Keratinocyte (primary cell): ENCODE data around the gene KRT6C. TPM values are rescaled to one million over a fixed set of nuclear protein-coding genes. Genes with fewer than 3 reads are reported as not detected.
A peak's percentile ranks its signal among the peaks of the same experiment; 100 is the strongest.

Experiments
- DNase-seq: peaks from one replicate; pipeline ENCODE4 v3.0.0-alpha.2; 2011; ENCODE audit warnings: low read depth, missing footprints, low spot score
- FAIRE-seq: peaks from 2 replicates; lab custom pipeline; 2011; peaks lifted over from hg19 to GRCh38; lab: Jason Lieb, UNC
- H2AFZ ChIP-seq: 2 replicates; pipeline ENCODE4 v1.6.0; 2012; ENCODE audit warnings: low read length, control low read depth, inconsistent platforms; ENCODE audit not compliant: control insufficient read depth
- H3K27ac ChIP-seq: 2 replicates; pipeline ENCODE4 v1.5.1; 2011; ENCODE audit warnings: low read length; ENCODE audit not compliant: control insufficient read depth, insufficient read depth
- H3K27me3 ChIP-seq: 3 replicates; pipeline ENCODE4 v1.6.0; 2011; ENCODE audit warnings: low read length; ENCODE audit not compliant: control insufficient read depth, insufficient read depth; ENCODE audit errors: extremely low read depth
- H3K36me3 ChIP-seq, 2 experiments: 2 replicates in 1 of 2; 3 replicates in 1 of 2; pipeline ENCODE4 v1.5.1; 2011; ENCODE audit warnings: low read length in 2 of 2, mild to moderate bottlenecking in 1 of 2; ENCODE audit not compliant: control insufficient read depth in 2 of 2, insufficient read depth in 2 of 2; ENCODE audit errors: extremely low read depth in 1 of 2
- H3K4me1 ChIP-seq: 3 replicates; pipeline ENCODE4 v1.5.1; 2011; ENCODE audit warnings: low read length; ENCODE audit not compliant: control insufficient read depth, insufficient read depth; ENCODE audit errors: extremely low read depth
- H3K4me2 ChIP-seq: 3 replicates; pipeline ENCODE4 v1.6.0; 2011; ENCODE audit warnings: low read depth, low read length; ENCODE audit not compliant: control insufficient read depth, insufficient read depth; ENCODE audit errors: extremely low read depth
- H3K4me3 ChIP-seq, 3 experiments: fragments of 200-600 bp in 1 of 3; sonication (generic) in 1 of 3; 2 replicates in 2 of 3; 3 replicates in 1 of 3; pipeline ENCODE4 v1.5.1; 2011 to 2016; ENCODE audit warnings: low read length in 3 of 3, mild to moderate bottlenecking in 3 of 3, control low read depth in 2 of 3, inconsistent platforms in 1 of 3, low read depth in 1 of 3, mixed read lengths in 1 of 3, mixed run types in 1 of 3, moderate library complexity in 1 of 3; ENCODE audit not compliant: control insufficient read depth in 2 of 3, insufficient read depth in 2 of 3; ENCODE audit errors: extremely low read depth in 1 of 3
- H3K79me2 ChIP-seq: 2 replicates; pipeline ENCODE4 v1.6.0; 2012; ENCODE audit warnings: low read length; ENCODE audit not compliant: control insufficient read depth, insufficient read depth
- H3K9ac ChIP-seq: 3 replicates; pipeline ENCODE4 v1.6.0; 2011; ENCODE audit warnings: low read length; ENCODE audit not compliant: control insufficient read depth, insufficient read depth; ENCODE audit errors: extremely low read depth
- H3K9me1 ChIP-seq: 3 replicates; pipeline ENCODE4 v1.6.0; 2011; ENCODE audit warnings: low read length; ENCODE audit not compliant: control insufficient read depth, insufficient read depth; ENCODE audit errors: extremely low read depth
- H3K9me3 ChIP-seq: 2 replicates; pipeline ENCODE4 v1.5.1; 2012; ENCODE audit warnings: low read depth, low read length; ENCODE audit not compliant: control insufficient read depth
- H4K20me1 ChIP-seq: 3 replicates; pipeline ENCODE4 v1.6.0; 2011; ENCODE audit warnings: low read length; ENCODE audit not compliant: control insufficient read depth, insufficient read depth; ENCODE audit errors: extremely low read depth
- CTCF ChIP-seq, 3 experiments: IDR thresholded peaks in 1 of 3; conservative IDR thresholded peaks in 1 of 3; optimal IDR thresholded peaks in 1 of 3; 2 replicates in 2 of 3; 3 replicates in 1 of 3; pipeline versions ENCODE3 to v1.5.1; 2011; ENCODE audit warnings: low read length in 3 of 3, mild to moderate bottlenecking in 3 of 3, moderate library complexity in 2 of 3, control low read depth in 1 of 3, inconsistent platforms in 1 of 3; ENCODE audit not compliant: insufficient read depth in 2 of 3; ENCODE audit errors: extremely low read depth in 1 of 3
- EZH2 ChIP-seq: IDR thresholded peaks from one replicate; pipeline ENCODE4 v1.6.1; 2012; ENCODE audit warnings: inconsistent platforms, mild to moderate bottlenecking, low read length, moderate library complexity
- dilution Hi-C: fragments of 300-500 bp; cut with MboI; formaldehyde crosslinking; loops from one replicate; pipeline ENCODE4 v1.7.0; 2020; ENCODE audit warnings: low sequenced_read_pairs; ENCODE audit not compliant: extremely low pct_ligation_motif_present
- polyA plus RNA-seq, 5 experiments: library from polyadenylated mRNA; depleted of rRNA in 3 of 5; stranded (reverse) in 3 of 5; stranded (forward) in 1 of 5; unstranded in 1 of 5; fragments of >200 nt; gene quantifications; 1 replicate in 1 of 5; 2 replicates in 3 of 5; 3 replicates in 1 of 5; pipeline versions ENCODE4 v1.2.1 to v1.2.3, GENCODE V29; 2011 to 2012; ENCODE audit warnings: missing spikeins in 2 of 5, low read depth in 1 of 5, low replicate concordance in 1 of 5

KRT6C gene
- polyA plus RNA-seq, 1 donor (not counting 4 experiments of a cell fraction or from before 2014, with no cell fraction given): 357 TPM

- no peaks in the 10 kb centered on the region for H3K9me1 ChIP-seq
- H2AFZ ChIP-seq: no peak overlapping the region
- H3K4me3 ChIP-seq: no peak overlapping the region
- no peak for DNase-seq
- H3K4me1 ChIP-seq: peaks cover 86% of the 10 kb centered on the region
- peak overlapping the region; percentile 89 for H3K27ac ChIP-seq
- H3K4me2 ChIP-seq: peak overlapping the region; percentile 0
- no peak for FAIRE-seq
- H3K79me2 ChIP-seq: peaks cover 2% of the 10 kb centered on the region
- H3K9me3 ChIP-seq: no peaks in the 10 kb centered on the region
- H3K36me3 ChIP-seq: peaks cover 0 to 2% of the 10 kb centered on the region in 2 experiments
- H3K9ac ChIP-seq: no peak overlapping the region
- H4K20me1 ChIP-seq: no peaks in the 10 kb centered on the region
- dilution Hi-C loops: no loop called here
- no peaks in the 10 kb centered on the region for H3K27me3 ChIP-seq
- TF ChIP-seq EZH2 (no peak), CTCF (optimal IDR thresholded peaks at IDR 0.05 in 1 of 3, IDR thresholded peaks at IDR 0.05 in 1 of 3, conservative IDR thresholded peaks at IDR 0.05 in 1 of 3; ENCODE audit: extremely low read depth in 1 of 3, insufficient read depth in 2 of 3, low read length in 3 of 3) (no peak)
Measured at GRCh38 chr12:52437508-52437907, 36.1 kb downstream of the KRT6C start.

- no peak overlapping the region for H2AFZ ChIP-seq
- no peaks in the 10 kb centered on the region for H3K9me3 ChIP-seq
- H3K27ac ChIP-seq: peak overlapping the region; percentile 89
- TF ChIP-seq CTCF (optimal IDR thresholded peaks at IDR 0.05 in 1 of 3, IDR thresholded peaks at IDR 0.05 in 1 of 3, conservative IDR thresholded peaks at IDR 0.05 in 1 of 3; ENCODE audit: extremely low read depth in 1 of 3, insufficient read depth in 2 of 3, low read length in 3 of 3): no peak
- H3K27me3 ChIP-seq: no peaks in the 10 kb centered on the region
- FAIRE-seq: peak; percentile 82
- H3K9me1 ChIP-seq: no peaks in the 10 kb centered on the region
- peaks cover 80% of the 10 kb centered on the region for H3K4me1 ChIP-seq
- H3K4me3 ChIP-seq: peak overlapping the region in 2 of 3 experiments; percentile 23
- peaks cover 2% of the 10 kb centered on the region for H3K79me2 ChIP-seq
- H3K4me2 ChIP-seq: peak overlapping the region; percentile 65
- no peak for DNase-seq
- H4K20me1 ChIP-seq: no peaks in the 10 kb centered on the region
- dilution Hi-C loops: no loop called here
- peak overlapping the region; percentile 67 for H3K9ac ChIP-seq
- H3K36me3 ChIP-seq: peaks cover 0 to 2% of the 10 kb centered on the region in 2 experiments
Measured at GRCh38 chr12:52436828-52437474, 36.7 kb downstream of the KRT6C start.
